Measurements from ENCODE around the gene GH2.
"Not testable (repeated sequence)": the region's sequence is repeated elsewhere in the genome, so short reads cannot be mapped to it uniquely, and the experiment has no call there.

GH2 gene

GRCh38 chr17:63898899-63899798, 17.4 kb upstream of the GH2 start:
- not testable (repeated sequence) for H3K4me1 ChIP-seq (ENCODE audit: control insufficient read depth, insufficient read depth, low read depth, low read length)
- H3K27me3 ChIP-seq (ENCODE audit: control insufficient read depth in 1 of 2, insufficient read depth in 1 of 2, low read length in 2 of 2) = peaks cover 10 to 18% of the 10 kb centered on the region in 2 experiments
- 81% methylated on average over 4 of the region's 6 CpGs for WGBS

GRCh38 chr17:63896524-63897354, 15.0 kb upstream of the GH2 start, which contains the start of gene CSH1:
TSS of gene CSH1 (minus strand) at chr17:63896574. CDS start at chr17:63896511, 63 bp downstream.
- H3K79me1 ChIP-seq (replicated peaks; ENCODE audit: low read length, poor library complexity, severe bottlenecking); H3K23ac ChIP-seq (ENCODE audit: low read length in 2 of 2); DNase-seq; H2BK12ac ChIP-seq (ENCODE audit: low read length in 2 of 2); H2AK5ac ChIP-seq (ENCODE audit: low read length, severe bottlenecking); H3K4ac ChIP-seq (ENCODE audit: low read depth in 1 of 2, low read length in 2 of 2); H4K91ac ChIP-seq (ENCODE audit: low read length); H2AFZ ChIP-seq (ENCODE audit: low read depth, low read length); H3K4me2 ChIP-seq (ENCODE audit: low read length, poor library complexity, severe bottlenecking); H3K9ac ChIP-seq (ENCODE audit: low read length); H3K9me3 ChIP-seq (ENCODE audit: control insufficient read depth, low read length); H3K18ac ChIP-seq (ENCODE audit: low read depth in 1 of 2, low read length in 2 of 2); H3K36me3 ChIP-seq (ENCODE audit: control insufficient read depth in 1 of 2, insufficient read depth in 2 of 2, low read depth in 1 of 2, low read length in 2 of 2); H3K4me3 ChIP-seq (ENCODE audit: insufficient read depth in 1 of 2, low read depth in 1 of 2, low read length in 2 of 2); H3K14ac ChIP-seq (ENCODE audit: low read length in 2 of 2); H2BK120ac ChIP-seq (ENCODE audit: low read depth, low read length); H4K8ac ChIP-seq (ENCODE audit: low read length); H3K4me1 ChIP-seq (ENCODE audit: control insufficient read depth, insufficient read depth, low read depth, low read length); H2BK15ac ChIP-seq (ENCODE audit: low read depth, poor library complexity, severe bottlenecking); H3K27ac ChIP-seq (ENCODE audit: low read length, poor library complexity, severe bottlenecking); H2BK5ac ChIP-seq (ENCODE audit: low read depth, low read length, poor library complexity, severe bottlenecking): not testable (repeated sequence)
- H3K27me3 ChIP-seq (ENCODE audit: control insufficient read depth in 1 of 2, insufficient read depth in 1 of 2, low read length in 2 of 2) = peaks cover 12 to 14% of the 10 kb centered on the region in 2 experiments
- WGBS = 92% methylated on average over 5 of the region's 14 CpGs

More at GRCh38 chr17:63898899-63899798, 17.4 kb upstream of the GH2 start:
- H3K79me1 ChIP-seq (replicated peaks; ENCODE audit: low read length, poor library complexity, severe bottlenecking); H2BK5ac ChIP-seq (ENCODE audit: low read depth, low read length, poor library complexity, severe bottlenecking); H3K4me3 ChIP-seq (ENCODE audit: insufficient read depth in 1 of 2, low read depth in 1 of 2, low read length in 2 of 2); H3K36me3 ChIP-seq (ENCODE audit: control insufficient read depth in 1 of 2, insufficient read depth in 2 of 2, low read depth in 1 of 2, low read length in 2 of 2); H3K9ac ChIP-seq (ENCODE audit: low read length); DNase-seq; H4K8ac ChIP-seq (ENCODE audit: low read length); H3K4ac ChIP-seq (ENCODE audit: low read depth in 1 of 2, low read length in 2 of 2); H2BK120ac ChIP-seq (ENCODE audit: low read depth, low read length); H2BK12ac ChIP-seq (ENCODE audit: low read length in 2 of 2); H3K14ac ChIP-seq (ENCODE audit: low read length in 2 of 2); H3K18ac ChIP-seq (ENCODE audit: low read depth in 1 of 2, low read length in 2 of 2); H3K4me2 ChIP-seq (ENCODE audit: low read length, poor library complexity, severe bottlenecking); H3K27ac ChIP-seq (ENCODE audit: low read length, poor library complexity, severe bottlenecking); H2BK15ac ChIP-seq (ENCODE audit: low read depth, poor library complexity, severe bottlenecking); H3K9me3 ChIP-seq (ENCODE audit: control insufficient read depth, low read length); H2AK5ac ChIP-seq (ENCODE audit: low read length, severe bottlenecking); H3K23ac ChIP-seq (ENCODE audit: low read length in 2 of 2); H4K91ac ChIP-seq (ENCODE audit: low read length); H2AFZ ChIP-seq (ENCODE audit: low read depth, low read length): not testable (repeated sequence)

GRCh38 chr17:63894821-63895220, 13.1 kb upstream of the GH2 start:
- not testable (repeated sequence) for H4K8ac ChIP-seq (ENCODE audit: low read length); H3K18ac ChIP-seq (ENCODE audit: low read depth in 1 of 2, low read length in 2 of 2); H3K27me3 ChIP-seq (ENCODE audit: control insufficient read depth in 1 of 2, insufficient read depth in 1 of 2, low read length in 2 of 2); H2BK12ac ChIP-seq (ENCODE audit: low read length in 2 of 2); H3K4me3 ChIP-seq (ENCODE audit: insufficient read depth in 1 of 2, low read depth in 1 of 2, low read length in 2 of 2); H2BK120ac ChIP-seq (ENCODE audit: low read depth, low read length); DNase-seq; H4K91ac ChIP-seq (ENCODE audit: low read length); H3K9ac ChIP-seq (ENCODE audit: low read length); H2AK5ac ChIP-seq (ENCODE audit: low read length, severe bottlenecking); H3K4ac ChIP-seq (ENCODE audit: low read depth in 1 of 2, low read length in 2 of 2); H3K14ac ChIP-seq (ENCODE audit: low read length in 2 of 2); H2BK5ac ChIP-seq (ENCODE audit: low read depth, low read length, poor library complexity, severe bottlenecking); H2BK15ac ChIP-seq (ENCODE audit: low read depth, poor library complexity, severe bottlenecking); H3K23ac ChIP-seq (ENCODE audit: low read length in 2 of 2); H3K4me2 ChIP-seq (ENCODE audit: low read length, poor library complexity, severe bottlenecking); H3K36me3 ChIP-seq (ENCODE audit: control insufficient read depth in 1 of 2, insufficient read depth in 2 of 2, low read depth in 1 of 2, low read length in 2 of 2); H3K27ac ChIP-seq (ENCODE audit: low read length, poor library complexity, severe bottlenecking); H3K9me3 ChIP-seq (ENCODE audit: control insufficient read depth, low read length); H2AFZ ChIP-seq (ENCODE audit: low read depth, low read length); H3K79me1 ChIP-seq (replicated peaks; ENCODE audit: low read length, poor library complexity, severe bottlenecking); H3K4me1 ChIP-seq (ENCODE audit: control insufficient read depth, insufficient read depth, low read depth, low read length)
- WGBS = no CpG with 5 or more reads among the region's 10 CpGs

GRCh38 chr17:63894021-63894420, 12.3 kb upstream of the GH2 start:
- not testable (repeated sequence) for H4K8ac ChIP-seq (ENCODE audit: low read length); H3K18ac ChIP-seq (ENCODE audit: low read depth in 1 of 2, low read length in 2 of 2); DNase-seq; H3K27ac ChIP-seq (ENCODE audit: low read length, poor library complexity, severe bottlenecking); H2BK15ac ChIP-seq (ENCODE audit: low read depth, poor library complexity, severe bottlenecking); H4K91ac ChIP-seq (ENCODE audit: low read length); H3K4me3 ChIP-seq (ENCODE audit: insufficient read depth in 1 of 2, low read depth in 1 of 2, low read length in 2 of 2); H3K4me2 ChIP-seq (ENCODE audit: low read length, poor library complexity, severe bottlenecking); H3K23ac ChIP-seq (ENCODE audit: low read length in 2 of 2); H2BK12ac ChIP-seq (ENCODE audit: low read length in 2 of 2); H3K79me1 ChIP-seq (replicated peaks; ENCODE audit: low read length, poor library complexity, severe bottlenecking); H2BK120ac ChIP-seq (ENCODE audit: low read depth, low read length); H3K27me3 ChIP-seq (ENCODE audit: control insufficient read depth in 1 of 2, insufficient read depth in 1 of 2, low read length in 2 of 2); H2AK5ac ChIP-seq (ENCODE audit: low read length, severe bottlenecking); H3K4ac ChIP-seq (ENCODE audit: low read depth in 1 of 2, low read length in 2 of 2); H3K9ac ChIP-seq (ENCODE audit: low read length); H3K4me1 ChIP-seq (ENCODE audit: control insufficient read depth, insufficient read depth, low read depth, low read length); H2BK5ac ChIP-seq (ENCODE audit: low read depth, low read length, poor library complexity, severe bottlenecking); H2AFZ ChIP-seq (ENCODE audit: low read depth, low read length); H3K36me3 ChIP-seq (ENCODE audit: control insufficient read depth in 1 of 2, insufficient read depth in 2 of 2, low read depth in 1 of 2, low read length in 2 of 2); H3K14ac ChIP-seq (ENCODE audit: low read length in 2 of 2); H3K9me3 ChIP-seq (ENCODE audit: control insufficient read depth, low read length)
- WGBS = 51% methylated on average over 2 of the region's 3 CpGs
